Measurements from ENCODE around the gene RPS6KA4.

Gene RPS6KA4

DNA sequence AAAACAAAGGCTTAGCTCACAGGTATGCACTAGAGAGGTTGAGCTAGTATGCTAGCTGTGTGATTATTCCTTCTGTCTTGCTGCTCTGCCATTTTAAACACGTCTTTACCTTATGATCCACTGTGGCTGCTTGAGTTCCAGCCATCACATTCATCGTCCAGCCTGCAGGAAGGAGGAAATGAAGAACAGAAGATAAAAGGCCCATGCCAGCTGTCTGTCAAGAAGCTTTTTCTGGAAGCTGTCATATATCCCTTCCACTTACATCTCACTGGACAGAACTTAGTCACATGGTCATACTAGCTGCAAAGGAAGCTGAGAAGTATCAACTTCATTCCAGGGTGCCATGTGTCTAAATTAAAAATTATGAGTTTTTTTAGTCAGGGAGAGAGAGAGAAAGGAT is 31.6 kb upstream of the RPS6KA4 start:
- DNase-seq (ENCODE audit: low read depth in 3 of 3) = no peak

DNA sequence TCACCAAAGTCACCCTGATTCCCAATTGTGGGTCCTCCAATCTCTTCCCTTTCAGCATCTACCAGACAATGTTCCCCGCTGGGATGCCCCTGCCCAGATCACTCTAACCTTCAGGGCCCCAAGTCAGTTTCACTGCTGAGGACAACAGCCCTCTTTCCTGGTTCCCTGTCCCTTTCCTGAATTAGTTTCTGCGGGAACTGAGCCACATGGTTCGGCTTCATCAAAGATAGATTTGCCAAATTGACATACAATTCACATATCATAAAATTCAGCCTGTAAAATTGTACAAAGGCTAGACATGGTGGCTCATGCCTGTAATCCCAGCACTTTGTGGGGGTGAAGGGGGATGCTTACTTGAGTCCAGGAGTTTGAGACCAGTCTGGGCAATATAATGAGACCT is 31.0 kb upstream of the RPS6KA4 start:
- DNase-seq (ENCODE audit: low read depth in 3 of 3) = no peak

DNA sequence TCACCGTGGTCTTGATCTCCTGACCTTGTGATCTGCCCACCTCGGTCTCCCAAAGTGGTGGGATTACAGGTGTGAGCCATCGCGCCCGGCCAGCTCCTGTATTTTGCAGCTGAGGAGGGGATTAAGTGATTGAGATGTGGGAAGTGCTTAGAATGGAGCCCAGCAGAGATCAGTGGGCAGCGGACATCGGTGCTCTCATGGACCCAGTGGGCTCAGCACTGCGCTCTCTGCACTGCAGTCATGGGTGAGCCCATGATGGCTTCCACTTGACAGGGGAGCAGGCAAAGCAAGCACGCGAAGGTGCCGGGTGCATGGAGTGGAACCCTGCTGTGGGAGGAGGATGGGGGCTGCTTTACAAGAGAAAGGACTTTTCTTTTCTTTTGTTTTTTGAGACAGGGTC is 28.1 kb upstream of the RPS6KA4 start:
- no peak for DNase-seq (ENCODE audit: low read depth in 3 of 3)

DNA sequence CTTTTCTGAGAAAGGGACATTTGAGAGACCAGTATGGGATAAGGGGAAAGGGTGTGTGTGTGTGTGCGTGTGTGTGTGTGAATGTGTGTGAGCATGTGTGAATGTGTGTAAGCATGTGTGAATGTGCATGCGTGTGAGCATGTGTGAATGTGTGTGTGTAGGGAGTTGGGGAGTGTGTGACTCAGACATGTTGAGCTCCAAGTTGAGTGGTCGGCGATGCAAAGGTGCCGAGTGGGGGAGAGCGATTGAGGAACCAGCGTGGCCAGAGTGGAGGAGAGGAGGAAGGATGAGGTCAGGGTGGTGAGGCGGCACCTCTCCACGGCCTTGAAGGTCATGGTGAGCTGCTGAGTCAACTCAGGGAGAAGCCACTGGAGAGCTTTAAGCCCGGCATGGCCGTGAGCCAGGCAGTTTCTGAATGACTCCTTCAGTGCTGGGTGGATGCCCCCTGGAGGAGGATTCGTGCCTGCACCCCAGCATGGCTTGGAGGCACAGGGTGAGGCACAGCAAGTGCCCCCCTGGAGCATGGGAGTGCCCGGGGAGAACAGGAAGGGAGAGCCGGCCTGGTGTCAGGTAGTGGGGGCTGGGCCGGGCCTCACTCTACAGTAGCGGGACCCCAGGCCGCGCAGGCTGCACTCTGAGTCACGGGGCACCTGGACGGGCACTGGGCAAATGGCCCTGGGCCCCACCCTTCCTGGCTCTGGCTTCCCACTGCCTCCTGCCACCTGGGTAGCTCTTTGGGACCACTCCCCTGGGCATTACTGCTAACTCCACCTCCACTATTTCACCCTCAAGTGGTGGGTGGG is 27.2 kb upstream of the RPS6KA4 start:
- peak in 2 of 3 experiments; percentile 52 to 77 for DNase-seq (ENCODE audit: low read depth in 3 of 3)

DNA sequence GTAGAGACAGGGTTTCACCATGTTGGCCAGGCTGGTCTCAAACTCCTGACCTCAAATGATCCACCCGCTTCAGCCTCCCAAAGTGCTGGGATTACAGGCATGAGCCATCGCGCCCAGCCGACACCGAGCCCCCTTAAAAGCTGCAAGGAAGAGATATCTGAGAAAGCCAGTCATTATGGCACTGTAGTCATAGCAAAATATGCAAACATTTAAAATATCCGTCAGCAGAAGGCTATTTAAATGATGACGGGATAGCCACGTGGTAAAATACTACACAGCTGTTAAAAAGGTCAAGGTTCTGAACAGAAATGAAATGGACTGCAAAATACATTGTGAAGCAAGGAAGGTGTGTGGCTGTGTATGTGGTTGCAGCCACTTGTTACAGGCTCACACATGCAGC is 25.4 kb upstream of the RPS6KA4 start:
- no peak for DNase-seq (ENCODE audit: low read depth in 3 of 3)

DNA sequence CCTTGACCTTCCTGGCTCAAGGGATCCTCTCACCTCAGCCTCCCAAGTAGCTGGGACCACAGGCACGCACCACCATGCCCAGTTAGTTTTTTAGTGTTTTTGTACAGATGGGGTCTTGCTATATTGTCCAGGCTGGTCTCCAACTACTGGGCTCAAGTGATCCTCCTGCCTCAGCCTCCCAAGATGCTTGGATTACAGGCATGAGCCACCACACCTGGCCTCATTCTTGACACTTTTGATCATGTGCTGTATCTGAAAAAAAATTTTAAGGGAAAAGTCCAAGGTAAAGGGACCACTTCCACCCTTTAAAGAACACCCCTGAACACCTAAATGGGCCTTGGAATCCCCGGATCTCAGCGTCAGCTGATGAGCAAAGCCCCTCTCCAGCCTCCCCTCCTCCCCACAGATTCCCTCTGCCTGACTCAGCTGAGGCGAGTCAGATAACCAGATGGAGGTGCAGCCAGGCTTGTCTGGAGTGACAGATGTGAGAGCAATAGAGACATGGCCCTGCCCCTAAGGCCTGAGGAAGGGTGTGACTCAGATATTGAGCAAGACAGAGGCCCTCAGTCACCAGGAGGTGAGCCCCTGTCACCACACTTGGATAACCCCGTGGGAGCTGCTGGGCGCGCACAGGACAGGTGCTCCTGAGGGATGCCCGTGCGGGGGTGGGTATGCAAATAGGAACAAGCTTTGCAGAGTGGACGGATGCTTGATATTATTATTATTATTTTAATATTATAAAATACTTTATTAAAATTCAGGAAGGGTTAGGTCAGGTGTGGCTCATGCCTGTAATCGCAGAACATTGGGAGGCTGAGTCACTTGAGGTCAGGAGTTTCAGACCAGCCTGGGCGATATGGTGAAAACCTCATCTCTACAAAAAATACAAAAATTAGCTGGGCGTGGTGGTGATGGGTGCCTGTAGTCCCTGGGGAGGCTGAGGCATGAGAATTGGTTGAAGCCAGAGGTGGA is 23.9 kb upstream of the RPS6KA4 start:
- DNase-seq (ENCODE audit: low read depth in 3 of 3) = peak in 1 of 3 experiments; percentile 43

DNA sequence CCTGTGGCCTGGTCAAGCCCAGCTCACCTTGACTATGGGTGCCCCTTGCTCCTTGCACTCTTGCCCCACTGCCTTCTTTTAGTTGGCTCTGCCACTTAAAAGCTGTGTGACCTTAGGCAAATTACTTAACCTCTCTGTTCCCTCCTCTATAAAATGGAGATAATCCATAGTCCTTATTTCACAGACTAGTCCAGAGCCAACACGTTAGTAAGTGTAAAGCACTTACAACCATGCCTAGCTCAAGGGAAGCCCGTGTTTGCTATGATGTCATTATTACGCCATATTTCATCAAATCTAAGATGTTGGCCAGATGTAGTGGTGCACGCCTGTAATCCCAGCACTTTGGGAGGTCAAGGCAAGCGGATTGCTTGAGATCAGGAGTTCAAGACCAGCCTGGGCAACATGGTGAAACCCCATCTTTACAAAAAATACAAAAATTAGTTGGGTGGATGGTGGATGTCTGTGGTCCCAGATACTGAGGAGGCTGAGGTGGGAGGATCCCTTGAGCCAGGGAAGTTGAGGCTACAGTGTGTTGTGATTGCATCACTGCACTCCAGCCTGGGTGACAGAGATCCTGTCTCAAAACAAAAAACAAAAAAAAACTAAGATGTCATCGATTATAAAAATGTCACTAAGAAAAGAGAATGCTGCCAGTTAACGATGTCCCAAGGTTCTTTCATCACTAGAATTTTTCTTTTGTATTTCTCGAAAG is 21.3 kb upstream of the RPS6KA4 start:
- no peak for DNase-seq (ENCODE audit: low read depth in 3 of 3)

DNA sequence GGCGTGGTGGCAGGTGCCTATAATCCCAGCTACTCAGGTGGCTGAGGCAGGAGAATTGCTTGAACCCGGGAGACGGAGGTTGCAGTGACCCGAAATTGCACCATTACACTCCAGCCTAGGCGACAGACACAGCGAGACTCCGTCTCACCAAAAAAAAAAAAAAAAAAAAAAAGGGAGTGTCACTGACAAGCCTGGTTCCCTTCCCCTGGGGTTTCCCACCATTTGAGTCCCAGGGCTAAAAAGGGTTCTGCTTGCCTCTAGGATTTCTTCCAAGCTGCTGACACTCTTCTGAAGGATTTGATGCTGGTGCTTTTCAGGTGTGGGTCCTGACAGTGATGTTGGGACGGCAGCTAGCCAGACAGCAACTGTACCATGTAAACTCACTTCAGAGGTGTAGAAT is 20.2 kb upstream of the RPS6KA4 start:
- DNase-seq (ENCODE audit: low read depth in 3 of 3) = no peak

DNA sequence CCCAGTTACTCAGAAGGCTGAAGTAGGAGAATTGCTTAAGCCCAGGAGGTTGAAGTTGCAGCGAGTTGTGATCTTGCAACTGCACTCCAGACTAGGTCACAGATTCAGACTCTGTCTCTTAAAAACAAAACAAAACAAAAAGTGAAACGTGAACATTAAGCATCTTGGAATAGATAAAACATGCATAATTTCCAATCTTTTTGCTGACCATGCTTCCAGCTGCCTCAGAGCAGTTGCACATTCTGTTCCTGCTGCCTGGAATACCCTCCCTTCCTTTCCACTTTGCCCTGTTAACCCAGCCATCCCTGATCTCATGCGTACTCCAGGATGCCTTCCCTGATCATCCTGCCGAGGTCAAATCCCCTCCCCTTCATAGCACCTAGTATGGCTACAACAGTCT is 19.7 kb upstream of the RPS6KA4 start:
- DNase-seq (ENCODE audit: low read depth in 3 of 3) = no peak

DNA sequence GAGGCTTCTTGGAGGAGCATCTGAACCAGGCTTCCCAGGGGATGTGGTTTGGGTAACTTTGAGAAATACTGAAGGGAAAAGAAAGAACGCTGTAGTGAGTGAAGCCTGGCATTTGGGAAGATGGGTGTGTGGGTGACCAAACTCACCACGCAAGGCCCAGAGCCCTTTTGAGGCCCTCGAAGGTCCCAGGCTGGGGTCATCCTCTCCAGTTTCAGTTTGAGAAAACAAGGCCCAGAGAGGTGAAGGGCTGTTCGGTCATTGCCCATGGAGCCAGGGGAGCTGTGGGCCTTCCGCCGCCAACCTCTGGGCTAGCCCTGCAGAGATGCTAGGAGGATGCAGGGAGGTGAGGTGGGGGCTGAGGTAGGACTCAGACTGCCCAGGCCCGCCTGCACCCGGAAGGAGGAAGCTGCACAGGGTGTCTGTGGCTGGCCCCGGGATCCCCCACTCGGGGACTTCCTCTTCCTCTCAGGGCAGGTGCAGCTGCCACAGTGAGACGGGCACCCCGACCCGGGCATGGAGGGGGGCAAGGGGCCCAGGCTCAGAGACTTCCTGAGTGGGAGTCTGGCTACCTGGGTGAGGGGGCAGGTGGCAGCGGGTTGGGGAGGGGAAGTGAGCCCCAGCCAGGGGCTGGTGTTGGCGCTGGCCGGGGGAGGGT is 19.1 kb upstream of the RPS6KA4 start, which contains the start of gene CCDC88B:
TSS of gene CCDC88B (plus strand) at position 451 of the 655 bp plus-strand sequence. CDS start at position 514, 63 bp downstream.
- peak; percentile 56 to 86 (median 66) for DNase-seq (ENCODE audit: low read depth in 3 of 3)

DNA sequence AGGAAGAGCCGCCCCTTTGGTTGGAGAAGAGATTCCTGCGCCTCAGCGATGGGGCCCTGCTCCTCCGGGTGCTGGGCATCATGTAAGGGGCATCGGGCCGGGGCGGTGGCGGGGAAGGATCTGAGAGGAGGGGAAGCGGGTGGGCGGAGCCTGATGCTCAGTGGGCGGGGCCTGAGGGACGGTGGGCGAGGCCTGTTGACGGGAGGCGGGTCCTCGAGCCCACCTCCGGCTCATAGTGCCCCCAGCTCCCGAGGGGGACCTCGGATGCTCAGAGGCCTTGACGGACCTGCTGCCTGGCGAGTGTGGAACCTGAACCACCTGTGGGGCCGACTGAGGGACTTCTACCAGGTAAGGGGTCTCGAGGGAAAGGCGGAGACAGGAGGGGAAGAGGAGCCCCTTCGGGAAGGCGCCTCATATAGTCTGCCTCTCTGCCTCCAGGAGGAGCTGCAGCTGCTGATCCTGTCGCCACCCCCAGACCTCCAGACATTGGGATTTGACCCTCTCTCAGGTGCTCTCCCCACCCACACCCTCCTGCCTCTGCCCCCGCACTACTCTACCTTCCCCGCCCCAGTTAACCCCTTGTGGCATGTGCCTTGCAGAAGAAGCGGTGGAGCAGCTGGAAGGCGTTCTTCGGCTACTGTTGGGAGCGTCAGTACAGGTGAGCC is 18.2 kb upstream of the RPS6KA4 start:
- peak; percentile 62 to 81 (median 66) for DNase-seq (ENCODE audit: low read depth in 3 of 3)

DNA sequence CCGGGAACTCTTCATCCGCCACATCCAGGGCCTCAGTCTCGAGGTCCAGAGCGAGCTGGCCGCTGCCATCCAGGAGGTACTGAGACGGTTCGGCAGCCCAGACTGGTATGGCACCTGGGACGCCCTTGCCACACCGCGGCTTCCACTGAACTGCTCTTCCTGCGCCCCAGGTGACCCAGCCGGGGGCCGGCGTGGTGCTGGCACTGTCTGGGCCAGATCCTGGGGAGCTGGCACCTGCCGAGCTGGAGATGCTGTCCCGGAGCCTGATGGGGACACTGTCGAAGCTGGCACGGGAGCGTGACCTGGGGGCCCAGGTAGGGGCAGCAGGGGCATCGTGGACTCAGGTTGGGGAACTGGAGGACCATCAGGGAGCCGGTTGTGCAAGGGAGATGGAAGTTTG is 17.5 kb upstream of the RPS6KA4 start:
- no peak for DNase-seq (ENCODE audit: low read depth in 3 of 3)

DNA sequence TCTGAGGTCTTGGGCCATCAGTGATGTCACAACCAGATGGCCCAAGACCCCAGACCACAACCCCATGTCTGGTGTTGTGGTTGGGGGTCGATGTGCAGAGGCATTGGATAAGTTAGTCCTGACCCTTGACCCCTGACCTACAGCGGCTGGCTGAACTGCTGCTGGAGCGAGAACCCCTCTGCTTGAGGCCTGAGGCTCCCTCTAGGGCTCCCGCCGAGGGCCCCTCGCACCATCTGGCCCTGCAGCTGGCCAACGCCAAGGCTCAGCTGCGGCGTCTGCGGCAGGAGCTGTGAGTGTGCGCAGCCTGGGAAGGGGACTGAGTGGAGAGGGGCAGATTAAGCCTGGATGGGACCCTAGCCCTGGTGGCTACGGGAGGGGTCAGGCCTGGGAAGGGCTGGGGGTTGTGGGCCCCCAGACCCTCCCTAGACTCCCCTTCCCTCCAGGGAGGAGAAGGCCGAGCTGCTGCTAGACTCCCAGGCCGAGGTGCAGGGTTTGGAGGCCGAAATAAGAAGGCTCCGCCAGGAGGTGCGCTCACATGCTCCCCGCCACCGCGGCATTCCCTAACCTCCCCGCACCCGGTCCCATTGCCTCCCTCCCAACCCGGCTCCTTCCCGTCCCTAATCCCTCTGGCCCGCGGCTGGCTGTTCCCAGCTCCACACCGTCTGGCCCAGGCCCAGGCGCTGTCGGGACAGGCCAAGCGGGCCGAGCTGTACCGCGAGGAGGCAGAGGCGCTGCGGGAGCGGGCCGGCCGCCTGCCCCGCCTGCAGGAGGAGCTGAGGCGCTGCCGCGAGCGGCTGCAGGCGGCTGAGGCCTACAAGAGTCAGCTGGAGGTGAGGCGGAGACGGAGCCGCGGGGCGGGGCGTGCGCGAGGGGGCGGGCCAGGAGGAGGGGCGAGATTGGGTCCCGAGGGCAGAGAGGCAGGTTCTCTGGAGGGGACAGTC is 16.8 kb upstream of the RPS6KA4 start:
- DNase-seq (ENCODE audit: low read depth in 3 of 3) = peak; percentile 78 to 93 (median 79)

DNA sequence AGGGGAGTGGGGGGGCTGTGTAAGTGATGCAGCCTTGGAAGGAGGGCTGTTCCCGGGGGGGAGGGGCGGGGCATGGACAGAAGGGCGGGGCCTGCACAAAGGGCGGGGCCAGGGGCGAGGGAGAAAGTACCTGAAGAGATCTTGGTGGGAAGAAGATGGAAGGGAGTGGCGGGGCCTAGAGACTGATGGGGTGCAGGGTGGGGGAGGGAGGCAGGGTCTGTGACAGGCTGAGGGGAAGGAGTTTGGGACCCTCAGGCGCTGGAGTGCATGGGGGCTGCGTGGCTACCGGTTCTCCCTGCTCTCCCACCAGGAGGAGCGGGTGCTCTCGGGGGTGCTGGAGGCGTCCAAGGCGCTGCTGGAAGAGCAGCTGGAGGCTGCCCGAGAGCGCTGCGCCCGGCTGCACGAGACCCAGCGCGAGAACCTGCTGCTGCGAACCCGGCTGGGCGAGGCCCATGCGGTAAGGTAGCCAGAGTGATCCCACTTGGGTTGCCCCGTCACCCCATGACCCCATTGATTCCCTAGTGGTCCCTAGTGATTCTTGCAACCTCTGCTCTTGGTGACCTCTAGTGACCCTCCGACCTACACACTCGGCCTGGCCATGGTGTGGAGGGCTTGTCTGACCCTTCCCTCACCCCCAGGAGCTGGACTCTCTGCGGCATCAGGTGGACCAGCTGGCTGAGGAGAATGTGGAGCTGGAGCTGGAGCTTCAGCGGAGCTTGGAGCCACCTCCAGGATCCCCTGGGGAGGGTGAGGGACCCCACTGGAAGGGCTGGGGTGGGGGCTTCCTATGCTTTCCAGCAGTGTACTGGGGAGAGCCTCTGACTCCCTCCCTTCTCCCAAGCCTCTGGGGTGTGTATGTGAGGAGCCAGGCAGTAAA is 15.9 kb upstream of the RPS6KA4 start:
- peak in 1 of 3 experiments; percentile 31 for DNase-seq (ENCODE audit: low read depth in 3 of 3)

DNA sequence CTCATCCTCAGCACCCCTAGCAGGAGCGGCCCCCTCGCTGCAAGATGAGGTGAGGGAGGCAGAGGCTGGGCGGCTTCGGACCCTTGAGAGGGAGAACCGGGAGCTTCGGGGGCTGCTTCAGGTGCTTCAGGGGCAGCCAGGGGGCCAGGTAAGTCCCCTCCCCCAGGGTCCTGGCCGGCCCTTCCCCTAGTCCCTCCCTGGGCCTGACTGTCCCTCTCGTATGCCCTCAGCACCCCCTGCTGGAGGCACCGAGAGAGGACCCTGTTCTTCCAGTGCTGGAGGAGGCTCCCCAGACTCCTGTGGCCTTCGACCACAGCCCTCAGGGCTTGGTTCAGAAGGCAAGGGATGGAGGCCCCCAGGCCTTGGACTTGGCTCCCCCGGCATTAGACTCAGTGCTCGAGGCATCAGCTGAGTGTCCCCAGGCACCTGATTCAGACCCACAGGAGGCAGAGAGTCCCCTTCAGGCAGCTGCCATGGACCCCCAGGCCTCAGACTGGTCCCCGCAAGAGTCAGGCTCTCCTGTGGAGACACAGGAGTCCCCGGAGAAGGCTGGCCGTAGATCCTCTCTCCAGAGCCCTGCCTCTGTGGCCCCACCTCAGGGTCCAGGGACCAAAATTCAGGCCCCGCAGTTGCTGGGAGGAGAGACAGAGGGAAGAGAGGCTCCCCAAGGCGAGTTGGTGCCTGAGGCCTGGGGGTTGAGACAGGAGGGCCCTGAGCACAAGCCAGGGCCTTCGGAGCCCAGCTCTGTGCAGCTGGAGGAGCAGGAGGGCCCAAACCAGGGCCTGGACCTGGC is 15.0 kb upstream of the RPS6KA4 start:
- DNase-seq (ENCODE audit: low read depth in 3 of 3) = no peak

DNA sequence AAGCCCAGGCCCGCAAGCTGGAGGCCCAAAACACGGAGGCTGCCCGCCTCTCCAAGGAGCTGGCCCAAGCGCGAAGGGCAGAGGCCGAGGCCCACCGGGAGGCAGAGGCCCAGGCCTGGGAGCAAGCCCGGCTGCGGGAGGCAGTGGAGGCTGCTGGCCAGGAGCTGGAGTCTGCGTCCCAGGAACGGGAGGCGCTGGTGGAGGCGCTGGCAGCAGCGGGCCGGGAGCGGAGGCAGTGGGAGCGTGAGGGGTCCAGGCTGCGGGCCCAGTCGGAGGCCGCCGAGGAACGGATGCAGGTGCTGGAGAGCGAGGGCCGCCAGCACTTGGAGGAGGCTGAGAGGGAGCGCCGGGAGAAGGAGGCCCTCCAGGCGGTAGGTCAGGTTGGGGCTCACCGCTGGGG is 14.2 kb upstream of the RPS6KA4 start:
- no peak for DNase-seq (ENCODE audit: low read depth in 3 of 3)

DNA sequence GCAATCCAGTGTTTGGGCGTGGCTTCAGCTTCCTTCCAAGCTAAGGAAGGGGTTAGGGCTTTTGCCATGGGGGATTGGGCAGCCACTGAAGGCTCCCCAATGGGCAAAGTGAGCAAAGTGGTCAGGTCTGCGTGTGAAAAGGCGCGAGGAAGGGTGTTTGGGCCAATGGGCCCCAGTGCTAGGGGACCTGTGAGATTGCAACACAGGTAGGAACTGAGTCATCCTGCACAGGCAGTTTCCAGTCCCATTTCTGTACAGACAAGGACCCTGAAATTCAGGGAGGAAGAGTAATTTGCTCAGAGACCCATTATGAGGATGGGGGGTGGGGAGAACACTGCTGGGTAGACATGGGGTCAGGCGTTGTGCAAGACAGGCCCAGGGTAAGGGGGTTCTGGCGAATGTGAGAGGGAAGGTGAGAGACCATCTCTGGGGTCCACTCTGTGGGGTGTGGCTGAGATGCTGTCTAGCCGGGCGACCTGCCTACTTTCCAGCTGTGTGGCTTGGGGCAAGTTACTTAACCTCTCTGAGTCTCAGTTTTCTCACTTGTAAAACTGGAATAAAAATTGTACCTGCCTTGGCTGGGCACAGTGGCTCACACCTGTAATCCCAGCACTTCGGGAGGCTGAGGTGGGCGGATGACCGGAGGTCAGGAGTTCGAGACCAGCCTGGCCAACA is 11.6 kb upstream of the RPS6KA4 start:
- DNase-seq (ENCODE audit: low read depth in 3 of 3) = no peak
